Measurements from ENCODE around the gene GABRG3.

The GABRG3 gene

DNA sequence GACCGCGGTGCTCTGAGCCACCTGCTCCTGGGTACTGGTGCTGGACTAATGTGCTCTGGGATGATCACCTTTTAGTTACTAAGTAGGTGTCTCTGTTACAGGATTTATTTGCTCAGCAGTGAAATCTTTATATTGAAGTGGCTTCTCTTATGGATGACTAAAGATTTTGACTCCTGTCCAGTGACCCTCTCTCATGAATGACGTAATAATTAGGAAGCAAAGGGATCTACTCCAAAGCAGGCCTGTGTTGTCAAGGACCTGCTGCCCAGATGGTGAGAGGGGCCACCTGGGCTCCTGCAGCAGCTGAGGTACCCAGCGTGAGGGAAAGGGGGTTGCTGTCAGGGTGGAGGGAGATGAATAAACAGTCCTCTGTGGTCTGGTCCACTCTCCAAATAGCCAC, 263.6 kb downstream of the GABRG3 start:
- TF ChIP-seq, protein P1, sequence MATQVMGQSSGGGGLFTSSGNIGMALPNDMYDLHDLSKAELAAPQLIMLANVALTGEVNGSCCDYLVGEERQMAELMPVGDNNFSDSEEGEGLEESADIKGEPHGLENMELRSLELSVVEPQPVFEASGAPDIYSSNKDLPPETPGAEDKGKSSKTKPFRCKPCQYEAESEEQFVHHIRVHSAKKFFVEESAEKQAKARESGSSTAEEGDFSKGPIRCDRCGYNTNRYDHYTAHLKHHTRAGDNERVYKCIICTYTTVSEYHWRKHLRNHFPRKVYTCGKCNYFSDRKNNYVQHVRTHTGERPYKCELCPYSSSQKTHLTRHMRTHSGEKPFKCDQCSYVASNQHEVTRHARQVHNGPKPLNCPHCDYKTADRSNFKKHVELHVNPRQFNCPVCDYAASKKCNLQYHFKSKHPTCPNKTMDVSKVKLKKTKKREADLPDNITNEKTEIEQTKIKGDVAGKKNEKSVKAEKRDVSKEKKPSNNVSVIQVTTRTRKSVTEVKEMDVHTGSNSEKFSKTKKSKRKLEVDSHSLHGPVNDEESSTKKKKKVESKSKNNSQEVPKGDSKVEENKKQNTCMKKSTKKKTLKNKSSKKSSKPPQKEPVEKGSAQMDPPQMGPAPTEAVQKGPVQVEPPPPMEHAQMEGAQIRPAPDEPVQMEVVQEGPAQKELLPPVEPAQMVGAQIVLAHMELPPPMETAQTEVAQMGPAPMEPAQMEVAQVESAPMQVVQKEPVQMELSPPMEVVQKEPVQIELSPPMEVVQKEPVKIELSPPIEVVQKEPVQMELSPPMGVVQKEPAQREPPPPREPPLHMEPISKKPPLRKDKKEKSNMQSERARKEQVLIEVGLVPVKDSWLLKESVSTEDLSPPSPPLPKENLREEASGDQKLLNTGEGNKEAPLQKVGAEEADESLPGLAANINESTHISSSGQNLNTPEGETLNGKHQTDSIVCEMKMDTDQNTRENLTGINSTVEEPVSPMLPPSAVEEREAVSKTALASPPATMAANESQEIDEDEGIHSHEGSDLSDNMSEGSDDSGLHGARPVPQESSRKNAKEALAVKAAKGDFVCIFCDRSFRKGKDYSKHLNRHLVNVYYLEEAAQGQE (IDR thresholded peaks at IDR 0.05; ENCODE audit: insufficient read depth in 1 of 2, low read depth in 2 of 2, low read length in 2 of 2), result no peak
- TF ChIP-seq POLR2AphosphoS5 (IDR thresholded peaks at IDR 0.05; ENCODE audit: low read depth, low read length) (no peak), FOXP2 (optimal IDR thresholded peaks at IDR 0.05; ENCODE audit: borderline replicate concordance, extremely low read depth, extremely low read length, insufficient read depth) (no peak), TAF1 (IDR thresholded peaks at IDR 0.05; ENCODE audit: borderline replicate concordance, insufficient read depth, low read length) (no peak), SIN3A (IDR thresholded peaks at IDR 0.05; ENCODE audit: borderline replicate concordance, insufficient read depth, low read length) (no peak)

DNA sequence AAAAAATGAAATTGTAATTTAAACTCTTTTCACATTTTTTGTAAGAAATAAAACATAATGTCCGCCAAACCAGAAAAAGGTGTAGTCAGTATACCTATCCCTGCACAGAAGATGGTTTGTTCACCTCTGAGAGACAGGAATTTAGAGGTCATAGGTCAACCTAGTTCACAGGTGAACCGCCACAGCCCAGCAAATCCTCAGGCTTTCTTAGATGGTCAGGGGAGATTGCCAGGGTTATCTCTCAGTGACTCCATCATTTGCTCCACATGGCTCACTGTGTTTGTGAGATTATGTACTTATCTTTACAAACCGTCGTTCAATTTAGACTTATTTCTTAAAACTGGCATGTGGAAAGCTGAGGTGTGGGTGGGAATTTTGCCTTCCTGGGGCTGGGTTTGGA, 264.2 kb downstream of the GABRG3 start:
- TF ChIP-seq, protein P1 (IDR thresholded peaks at IDR 0.05; ENCODE audit: insufficient read depth in 1 of 2, low read depth in 2 of 2, low read length in 2 of 2), result no peak
- TF ChIP-seq POLR2AphosphoS5 (IDR thresholded peaks at IDR 0.05; ENCODE audit: low read depth, low read length), result no peak

DNA sequence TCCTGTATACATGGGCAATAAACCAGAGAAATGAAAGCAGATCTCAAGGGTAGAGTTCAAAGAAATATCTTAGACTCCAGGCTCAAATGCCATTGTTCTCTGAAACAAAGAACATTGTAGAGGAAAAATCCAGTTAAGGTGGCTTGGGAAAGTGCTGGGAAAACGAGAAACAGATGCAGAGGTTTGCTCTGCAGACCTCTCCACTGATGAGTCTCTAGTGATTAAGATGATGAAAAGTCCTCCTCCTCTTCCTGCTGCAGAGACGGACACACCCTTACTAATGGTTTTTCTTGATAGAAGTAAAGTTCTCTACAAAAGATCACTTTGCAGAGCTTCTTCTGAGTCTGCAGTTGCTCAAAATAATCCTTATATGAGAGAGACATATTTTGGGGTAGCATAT, 264.7 kb downstream of the GABRG3 start:
- no peak for TF ChIP-seq POLR2AphosphoS5 (IDR thresholded peaks at IDR 0.05; ENCODE audit: low read depth, low read length)
- TF ChIP-seq, protein P1 (IDR thresholded peaks at IDR 0.05; ENCODE audit: insufficient read depth in 1 of 2, low read depth in 2 of 2, low read length in 2 of 2), result no peak
- no peak for TF ChIP-seq FOXP2 (optimal IDR thresholded peaks at IDR 0.05; ENCODE audit: borderline replicate concordance, extremely low read depth, extremely low read length, insufficient read depth)

DNA sequence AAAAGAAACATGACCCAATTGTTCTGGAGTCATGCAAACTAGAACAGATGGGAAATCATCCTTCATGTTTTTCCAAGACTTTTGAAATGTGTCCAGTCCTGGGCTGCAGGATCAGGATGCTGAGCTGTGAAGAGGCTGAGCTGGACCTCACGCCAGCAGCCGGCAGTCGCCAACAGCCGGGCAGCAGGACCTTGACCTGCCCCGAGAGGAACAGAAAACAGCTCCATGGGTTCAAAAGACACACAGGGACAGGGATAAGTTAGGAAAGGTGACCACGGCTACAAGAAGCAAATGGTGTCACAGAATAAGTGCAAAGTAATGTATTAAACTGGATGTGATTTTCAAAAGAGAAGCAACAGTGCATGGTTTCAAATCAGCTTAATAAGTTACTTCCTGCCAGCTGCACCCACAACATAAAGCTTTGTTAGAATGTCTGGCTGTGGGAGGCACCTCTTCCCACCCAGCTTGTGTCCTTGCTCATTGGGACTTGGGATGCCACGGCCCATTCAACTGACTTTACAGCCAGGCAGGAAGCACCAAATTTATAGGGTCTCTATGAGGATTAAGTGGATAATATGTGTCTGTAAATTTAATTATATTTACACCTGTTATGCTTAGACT, 266.4 kb downstream of the GABRG3 start:
- no peak for TF ChIP-seq POLR2AphosphoS5 (IDR thresholded peaks at IDR 0.05; ENCODE audit: low read depth, low read length)
- TF ChIP-seq, protein P1 (IDR thresholded peaks at IDR 0.05; ENCODE audit: insufficient read depth in 1 of 2, low read depth in 2 of 2, low read length in 2 of 2), result no peak
- no peak for TF ChIP-seq TAF1 (IDR thresholded peaks at IDR 0.05; ENCODE audit: borderline replicate concordance, insufficient read depth, low read length)
- no peak for TF ChIP-seq FOXP2 (optimal IDR thresholded peaks at IDR 0.05; ENCODE audit: borderline replicate concordance, extremely low read depth, extremely low read length, insufficient read depth)
- no peak for TF ChIP-seq SIN3A (IDR thresholded peaks at IDR 0.05; ENCODE audit: borderline replicate concordance, insufficient read depth, low read length)

DNA sequence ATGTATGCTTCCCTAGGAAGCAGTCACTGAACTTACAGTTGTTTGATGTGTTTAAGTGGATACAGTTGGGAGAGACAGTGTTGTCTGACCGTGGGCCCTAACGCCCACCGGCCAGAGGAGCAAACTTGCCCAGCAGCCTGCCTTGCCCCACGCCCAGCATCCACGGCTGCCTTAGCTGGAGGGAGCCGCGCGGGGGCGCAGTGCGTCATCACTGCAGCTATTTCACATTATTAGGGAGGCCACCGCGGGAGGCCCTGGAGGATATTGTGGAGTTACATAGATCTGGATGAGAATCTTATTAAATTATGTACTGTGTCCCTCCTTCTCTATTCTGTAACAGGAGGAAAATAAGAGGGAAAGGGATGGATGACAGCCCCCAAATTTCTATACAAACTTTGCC, 267.2 kb downstream of the GABRG3 start:
- TF ChIP-seq, protein P1 (IDR thresholded peaks at IDR 0.05; ENCODE audit: insufficient read depth in 1 of 2, low read depth in 2 of 2, low read length in 2 of 2), result no peak
- no peak for TF ChIP-seq SIN3A (IDR thresholded peaks at IDR 0.05; ENCODE audit: borderline replicate concordance, insufficient read depth, low read length)
- no peak for TF ChIP-seq TAF1 (IDR thresholded peaks at IDR 0.05; ENCODE audit: borderline replicate concordance, insufficient read depth, low read length)
- no peak for TF ChIP-seq FOXP2 (optimal IDR thresholded peaks at IDR 0.05; ENCODE audit: borderline replicate concordance, extremely low read depth, extremely low read length, insufficient read depth)
- TF ChIP-seq POLR2AphosphoS5 (IDR thresholded peaks at IDR 0.05; ENCODE audit: low read depth, low read length), result no peak

Data from PFSK-1 (cell line).